ENCODE data around the gene NPR2.

The NPR2 gene

GRCh38 chr9:35854091-35854762, 62.8 kb downstream of the NPR2 start:
- CTCF ChIA-PET, result interaction anchor here (1.6 kb wide), 1 partner anchor 28 kb away, joined by 3 read pairs; no protein-coding TSS in a partner anchor
- Mint-ChIP-seq H3K9me3 (no peaks in the 10 kb centered on the region), H3K36me3 (no peaks in the 10 kb centered on the region), H3K4me1 (peaks cover 7% of the 10 kb centered on the region), H3K4me3 (no peak overlapping the region), H3K27me3 (peaks cover 29% of the 10 kb centered on the region), H3K27ac (no peak overlapping the region)
- DNase-seq, result no peak

GRCh38 chr9:35856206-35856605, 64.8 kb downstream of the NPR2 start:
- CTCF ChIA-PET, result interaction anchor here (1.2 kb wide), 1 partner anchor 1559 kb away, joined by 3 read pairs; no protein-coding TSS in a partner anchor
- no peak for DNase-seq
- Mint-ChIP-seq H3K36me3 (no peaks in the 10 kb centered on the region), H3K4me3 (no peak overlapping the region), H3K27ac (no peak overlapping the region), H3K9me3 (no peaks in the 10 kb centered on the region), H3K4me1 (peaks cover 7% of the 10 kb centered on the region), H3K27me3 (peaks cover 48% of the 10 kb centered on the region)

GRCh38 chr9:35856882-35857281, 65.5 kb downstream of the NPR2 start:
- H3K4me1 Mint-ChIP-seq, result peaks cover 7% of the 10 kb centered on the region
- H3K27ac Mint-ChIP-seq, result no peak overlapping the region
- no peaks in the 10 kb centered on the region for H3K9me3 Mint-ChIP-seq
- no peak overlapping the region for H3K4me3 Mint-ChIP-seq
- CTCF ChIA-PET, result interaction anchor here (1.1 to 1.9 kb wide), 6 partner anchors 9 to 1558 kb away, joined by 3 to 7 read pairs (median 4); no protein-coding TSS in a partner anchor
- no peak for DNase-seq
- no peaks in the 10 kb centered on the region for H3K36me3 Mint-ChIP-seq
- H3K27me3 Mint-ChIP-seq, result peaks cover 54% of the 10 kb centered on the region

- no peak overlapping the region for H3K27ac Mint-ChIP-seq
- no peaks in the 10 kb centered on the region for H3K9me3 Mint-ChIP-seq
- CTCF ChIA-PET, result interaction anchor here (1.6 to 1.9 kb wide), 3 partner anchors 10 to 32 kb away, joined by 4 to 7 read pairs (median 4); no protein-coding TSS in a partner anchor
- H3K4me3 Mint-ChIP-seq, result no peak overlapping the region
- peaks cover 61% of the 10 kb centered on the region for H3K27me3 Mint-ChIP-seq
- no peaks in the 10 kb centered on the region for H3K36me3 Mint-ChIP-seq
- no peak for DNase-seq
- H3K4me1 Mint-ChIP-seq, result peaks cover 7% of the 10 kb centered on the region
Measured at GRCh38 chr9:35858458-35858857, 67.1 kb downstream of the NPR2 start.

Measured in activated naive CD4-positive, alpha-beta T cell treated with anti-CD3 and anti-CD28 coated beads, Interleukin-2, amount 10 ng/mL, durations not matched to agents 7 days and 5 days (primary cell).